Measurements from ENCODE around the gene CENPS.

DNA sequence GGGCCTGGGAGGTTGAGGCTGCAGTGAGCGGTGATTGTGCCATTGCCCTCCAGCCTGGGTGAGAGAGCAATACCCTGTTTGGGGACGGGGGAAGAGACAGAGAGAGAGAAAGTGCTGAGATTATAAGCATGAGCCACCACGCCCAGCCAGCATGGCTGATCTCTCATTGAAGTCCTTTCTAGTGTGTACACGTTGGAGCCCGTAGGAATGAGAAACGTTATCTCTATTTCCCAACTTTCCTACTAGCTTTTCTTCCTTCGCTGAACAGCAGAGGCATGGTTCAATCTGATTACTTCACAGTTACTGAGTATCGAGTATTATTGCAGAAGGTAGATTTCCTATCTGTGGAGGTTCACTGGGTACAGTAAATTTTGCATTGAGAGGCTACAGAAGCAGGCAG lies 49.1 kb downstream of the CENPS start:
- TF ChIP-seq, protein P1, sequence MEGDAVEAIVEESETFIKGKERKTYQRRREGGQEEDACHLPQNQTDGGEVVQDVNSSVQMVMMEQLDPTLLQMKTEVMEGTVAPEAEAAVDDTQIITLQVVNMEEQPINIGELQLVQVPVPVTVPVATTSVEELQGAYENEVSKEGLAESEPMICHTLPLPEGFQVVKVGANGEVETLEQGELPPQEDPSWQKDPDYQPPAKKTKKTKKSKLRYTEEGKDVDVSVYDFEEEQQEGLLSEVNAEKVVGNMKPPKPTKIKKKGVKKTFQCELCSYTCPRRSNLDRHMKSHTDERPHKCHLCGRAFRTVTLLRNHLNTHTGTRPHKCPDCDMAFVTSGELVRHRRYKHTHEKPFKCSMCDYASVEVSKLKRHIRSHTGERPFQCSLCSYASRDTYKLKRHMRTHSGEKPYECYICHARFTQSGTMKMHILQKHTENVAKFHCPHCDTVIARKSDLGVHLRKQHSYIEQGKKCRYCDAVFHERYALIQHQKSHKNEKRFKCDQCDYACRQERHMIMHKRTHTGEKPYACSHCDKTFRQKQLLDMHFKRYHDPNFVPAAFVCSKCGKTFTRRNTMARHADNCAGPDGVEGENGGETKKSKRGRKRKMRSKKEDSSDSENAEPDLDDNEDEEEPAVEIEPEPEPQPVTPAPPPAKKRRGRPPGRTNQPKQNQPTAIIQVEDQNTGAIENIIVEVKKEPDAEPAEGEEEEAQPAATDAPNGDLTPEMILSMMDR (IDR thresholded peaks at IDR 0.05; ENCODE audit: insufficient read depth, low read length) = no peak
- TF ChIP-seq GABPA (IDR thresholded peaks at IDR 0.05; ENCODE audit: low read depth) = no peak

All from HL-60 (cell line).